Measurements from ENCODE around the gene IFT88. TPM values are rescaled to one million over a fixed set of nuclear protein-coding genes. Genes with fewer than 3 reads are reported as not detected.
"Not testable (repeated sequence)": the region's sequence is repeated elsewhere in the genome, so short reads cannot be mapped to it uniquely, and the experiment has no call there.

The IFT88 gene
- polyA plus RNA-seq, 4 donors: 36.2 to 47.1 (median 37.4) TPM

GRCh38 chr13:20616059-20616797 is 49.3 kb downstream of the IFT88 start:
- DNase-seq (ENCODE audit: low read depth in 4 of 4, low spot score in 2 of 4): no peak

GRCh38 chr13:20623000-20623399 is 56.0 kb downstream of the IFT88 start:
- no peak for DNase-seq (ENCODE audit: low read depth in 4 of 4, low spot score in 2 of 4)

GRCh38 chr13:20624213-20624612 is 57.3 kb downstream of the IFT88 start:
- DNase-seq (ENCODE audit: low read depth in 4 of 4, low spot score in 2 of 4): no peak

GRCh38 chr13:20633802-20634201 is 66.8 kb downstream of the IFT88 start:
- DNase-seq (ENCODE audit: low read depth in 4 of 4, low spot score in 2 of 4): no peak

- DNase-seq (ENCODE audit: low read depth in 4 of 4, low spot score in 2 of 4): no peak
These were observed 69.1 kb downstream of the IFT88 start for GRCh38 chr13:20636079-20636478.

- no peak for DNase-seq (ENCODE audit: low read depth in 4 of 4, low spot score in 2 of 4)
These were observed 70.9 kb downstream of the IFT88 start for GRCh38 chr13:20637811-20638210.

GRCh38 chr13:20647758-20648157 is 80.8 kb downstream of the IFT88 start:
- DNase-seq (ENCODE audit: low read depth in 4 of 4, low spot score in 2 of 4): no peak

GRCh38 chr13:20652946-20653345 is 86.0 kb downstream of the IFT88 start:
- DNase-seq (ENCODE audit: low read depth in 4 of 4, low spot score in 2 of 4): no peak

GRCh38 chr13:20654156-20654555 is 87.2 kb downstream of the IFT88 start:
- DNase-seq (ENCODE audit: low read depth in 4 of 4, low spot score in 2 of 4): no peak

- no peak for DNase-seq (ENCODE audit: low read depth in 4 of 4, low spot score in 2 of 4)
These were observed 91.6 kb downstream of the IFT88 start for GRCh38 chr13:20658451-20659040.

- no peak for DNase-seq (ENCODE audit: low read depth in 4 of 4, low spot score in 2 of 4)
These were observed 97.4 kb downstream of the IFT88 start for GRCh38 chr13:20664351-20664750.

GRCh38 chr13:20666948-20667347 is 100.0 kb downstream of the IFT88 start:
- no peak for DNase-seq (ENCODE audit: low read depth in 4 of 4, low spot score in 2 of 4)

GRCh38 chr13:20667857-20668437 is 101.0 kb downstream of the IFT88 start:
- DNase-seq (ENCODE audit: low read depth in 4 of 4, low spot score in 2 of 4): no peak

- DNase-seq (ENCODE audit: low read depth in 4 of 4, low spot score in 2 of 4): no peak
These were observed 102.2 kb downstream of the IFT88 start for GRCh38 chr13:20669162-20669561.

GRCh38 chr13:20671789-20672188 is 104.8 kb downstream of the IFT88 start:
- DNase-seq (ENCODE audit: low read depth in 4 of 4, low spot score in 2 of 4): no peak

GRCh38 chr13:20672772-20673171 is 105.8 kb downstream of the IFT88 start:
- no peak for DNase-seq (ENCODE audit: low read depth in 4 of 4, low spot score in 2 of 4)

GRCh38 chr13:20673715-20674114 is 106.8 kb downstream of the IFT88 start:
- DNase-seq (ENCODE audit: low read depth in 4 of 4, low spot score in 2 of 4): no peak

- DNase-seq (ENCODE audit: low read depth in 4 of 4, low spot score in 2 of 4): no peak
These were observed 109.3 kb downstream of the IFT88 start for GRCh38 chr13:20676213-20676612.

GRCh38 chr13:20678606-20679005 is 111.6 kb downstream of the IFT88 start:
- DNase-seq (ENCODE audit: low read depth in 4 of 4, low spot score in 2 of 4): not testable (repeated sequence)

- DNase-seq (ENCODE audit: low read depth in 4 of 4, low spot score in 2 of 4): no peak
These were observed 112.9 kb downstream of the IFT88 start for GRCh38 chr13:20679879-20680278.

GRCh38 chr13:20680416-20681080 is 113.6 kb downstream of the IFT88 start:
- DNase-seq (ENCODE audit: low read depth in 4 of 4, low spot score in 2 of 4): no peak
